ENCODE data around the gene VAMP8. TPM values are rescaled to one million over a fixed set of nuclear protein-coding genes. Genes with fewer than 3 reads are reported as not detected.
"Not testable (repeated sequence)": the region's sequence is repeated elsewhere in the genome, so short reads cannot be mapped to it uniquely, and the experiment has no call there.

VAMP8 gene
- total RNA-seq, 1 experiment from 2014 or later = 33.0 TPM

GRCh38 chr2:85554980-85555612 lies 22.3 kb upstream of the VAMP8 start:
- DNase-seq = no peak
- H3K27me3 ChIP-seq (ENCODE audit: control insufficient read depth, insufficient read depth, low read length) = no peaks in the 10 kb centered on the region
- peaks cover 45% of the 10 kb centered on the region for H3K36me3 ChIP-seq (replicated peaks; ENCODE audit: control insufficient read depth, insufficient read depth, low read length)
- no peak overlapping the region for H3K4me3 ChIP-seq (ENCODE audit: insufficient read depth, low read depth, low read length)

- peaks cover 32% of the 10 kb centered on the region for H3K36me3 ChIP-seq (replicated peaks; ENCODE audit: control insufficient read depth, insufficient read depth, low read length)
- no peaks in the 10 kb centered on the region for H3K27me3 ChIP-seq (ENCODE audit: control insufficient read depth, insufficient read depth, low read length)
- DNase-seq = no peak
- no peak overlapping the region for H3K4me3 ChIP-seq (ENCODE audit: insufficient read depth, low read depth, low read length)
These were observed 20.3 kb upstream of the VAMP8 start for GRCh38 chr2:85557130-85557529.

GRCh38 chr2:85558160-85558559 lies 19.2 kb upstream of the VAMP8 start:
- no peak for DNase-seq
- Histone ChIP-seq H3K27me3 (ENCODE audit: control insufficient read depth, insufficient read depth, low read length) (no peaks in the 10 kb centered on the region), H3K4me3 (ENCODE audit: insufficient read depth, low read depth, low read length) (no peak overlapping the region), H3K36me3 (replicated peaks; ENCODE audit: control insufficient read depth, insufficient read depth, low read length) (peaks cover 23% of the 10 kb centered on the region)

GRCh38 chr2:85560403-85560726 lies 17.0 kb upstream of the VAMP8 start:
- peaks cover 10% of the 10 kb centered on the region for H3K36me3 ChIP-seq (replicated peaks; ENCODE audit: control insufficient read depth, insufficient read depth, low read length)
- not testable (repeated sequence) for DNase-seq; H3K27me3 ChIP-seq (ENCODE audit: control insufficient read depth, insufficient read depth, low read length)
- peak overlapping the region; percentile 84 for H3K4me3 ChIP-seq (ENCODE audit: insufficient read depth, low read depth, low read length)

- peaks cover 10% of the 10 kb centered on the region for H3K36me3 ChIP-seq (replicated peaks; ENCODE audit: control insufficient read depth, insufficient read depth, low read length)
- DNase-seq = no peak
- H3K27me3 ChIP-seq (ENCODE audit: control insufficient read depth, insufficient read depth, low read length) = no peaks in the 10 kb centered on the region
- peak overlapping the region; percentile 84 for H3K4me3 ChIP-seq (ENCODE audit: insufficient read depth, low read depth, low read length)
These were observed 16.5 kb upstream of the VAMP8 start for GRCh38 chr2:85560812-85561279.

GRCh38 chr2:85561280-85562212 lies 15.8 kb upstream of the VAMP8 start, which contains the start of gene GGCX:
GGCX (minus strand) TSS chr2:85561493; CDS start chr2:85561428, 65 bp downstream.
- peak; percentile 96 for DNase-seq
- Histone ChIP-seq H3K27me3 (ENCODE audit: control insufficient read depth, insufficient read depth, low read length) (no peaks in the 10 kb centered on the region), H3K4me3 (ENCODE audit: insufficient read depth, low read depth, low read length) (peak within 1 kb of the TSS; percentile 84), H3K36me3 (replicated peaks; ENCODE audit: control insufficient read depth, insufficient read depth, low read length) (peaks cover 9% of the 10 kb centered on the region)

GRCh38 chr2:85564144-85564563 lies 13.2 kb upstream of the VAMP8 start:
- Histone ChIP-seq H3K27me3 (ENCODE audit: control insufficient read depth, insufficient read depth, low read length) (no peaks in the 10 kb centered on the region), H3K4me3 (ENCODE audit: insufficient read depth, low read depth, low read length) (no peak overlapping the region), H3K36me3 (replicated peaks; ENCODE audit: control insufficient read depth, insufficient read depth, low read length) (no peaks in the 10 kb centered on the region)
- DNase-seq = no peak

- H3K4me3 ChIP-seq (ENCODE audit: insufficient read depth, low read depth, low read length) = no peak overlapping the region
- no peaks in the 10 kb centered on the region for H3K36me3 ChIP-seq (replicated peaks; ENCODE audit: control insufficient read depth, insufficient read depth, low read length)
- DNase-seq = no peak
- peaks cover 11% of the 10 kb centered on the region for H3K27me3 ChIP-seq (ENCODE audit: control insufficient read depth, insufficient read depth, low read length)
These were observed 11.1 kb upstream of the VAMP8 start for GRCh38 chr2:85566265-85566664.

- no peak for DNase-seq
- Histone ChIP-seq H3K36me3 (replicated peaks; ENCODE audit: control insufficient read depth, insufficient read depth, low read length) (no peaks in the 10 kb centered on the region), H3K27me3 (ENCODE audit: control insufficient read depth, insufficient read depth, low read length) (peaks cover 7% of the 10 kb centered on the region), H3K4me3 (ENCODE audit: insufficient read depth, low read depth, low read length) (no peak overlapping the region)
These were observed 1.6 kb upstream of the VAMP8 start for GRCh38 chr2:85575739-85576138.

GRCh38 chr2:85577063-85577385 lies 362 bp upstream of the VAMP8 start:
- no peaks in the 10 kb centered on the region for H3K36me3 ChIP-seq (replicated peaks; ENCODE audit: control insufficient read depth, insufficient read depth, low read length)
- no peak for DNase-seq
- no peak overlapping the region for H3K4me3 ChIP-seq (ENCODE audit: insufficient read depth, low read depth, low read length)
- H3K27me3 ChIP-seq (ENCODE audit: control insufficient read depth, insufficient read depth, low read length) = no peaks in the 10 kb centered on the region; the same call in 1 of the 2 replicates

GRCh38 chr2:85578243-85579180 lies 1.1 kb downstream of the VAMP8 start:
- peak; percentile 46 for DNase-seq
- peaks cover under 1% of the 10 kb centered on the region for H3K27me3 ChIP-seq (ENCODE audit: control insufficient read depth, insufficient read depth, low read length)
- no peaks in the 10 kb centered on the region for H3K36me3 ChIP-seq (replicated peaks; ENCODE audit: control insufficient read depth, insufficient read depth, low read length)
- H3K4me3 ChIP-seq (ENCODE audit: insufficient read depth, low read depth, low read length) = peak overlapping the region; percentile 48

GRCh38 chr2:85579266-85579935 lies 2.0 kb downstream of the VAMP8 start:
- Histone ChIP-seq H3K36me3 (replicated peaks; ENCODE audit: control insufficient read depth, insufficient read depth, low read length) (no peaks in the 10 kb centered on the region), H3K4me3 (ENCODE audit: insufficient read depth, low read depth, low read length) (no peak overlapping the region), H3K27me3 (ENCODE audit: control insufficient read depth, insufficient read depth, low read length) (peaks cover 8% of the 10 kb centered on the region)
- peak; percentile 60 for DNase-seq

- H3K36me3 ChIP-seq (replicated peaks; ENCODE audit: control insufficient read depth, insufficient read depth, low read length) = no peaks in the 10 kb centered on the region
- peak; percentile 5 for DNase-seq
- peaks cover 16% of the 10 kb centered on the region for H3K27me3 ChIP-seq (ENCODE audit: control insufficient read depth, insufficient read depth, low read length)
- H3K4me3 ChIP-seq (ENCODE audit: insufficient read depth, low read depth, low read length) = no peak overlapping the region
These were observed 2.8 kb downstream of the VAMP8 start for GRCh38 chr2:85580206-85580605.

- H3K36me3 ChIP-seq (replicated peaks; ENCODE audit: control insufficient read depth, insufficient read depth, low read length) = no peaks in the 10 kb centered on the region
- peak; percentile 11 for DNase-seq
These were observed 5.1 kb downstream of the VAMP8 start for GRCh38 chr2:85582492-85582891.

More at GRCh38 chr2:85582492-85582891, 5.1 kb downstream of the VAMP8 start:
- peaks cover 18% of the 10 kb centered on the region for H3K27me3 ChIP-seq (ENCODE audit: control insufficient read depth, insufficient read depth, low read length)
- H3K4me3 ChIP-seq (ENCODE audit: insufficient read depth, low read depth, low read length) = no peak overlapping the region
